Eye (tissue), 1 donor: ENCODE data around the gene PCCB.
"Not testable (repeated sequence)": the region's sequence is repeated elsewhere in the genome, so short reads cannot be mapped to it uniquely, and the experiment has no call there.

Source experiments
- DNase-seq: peaks from one replicate; pipeline ENCODE4 v3.0.0-alpha.2; 2015

The PCCB gene

DNA sequence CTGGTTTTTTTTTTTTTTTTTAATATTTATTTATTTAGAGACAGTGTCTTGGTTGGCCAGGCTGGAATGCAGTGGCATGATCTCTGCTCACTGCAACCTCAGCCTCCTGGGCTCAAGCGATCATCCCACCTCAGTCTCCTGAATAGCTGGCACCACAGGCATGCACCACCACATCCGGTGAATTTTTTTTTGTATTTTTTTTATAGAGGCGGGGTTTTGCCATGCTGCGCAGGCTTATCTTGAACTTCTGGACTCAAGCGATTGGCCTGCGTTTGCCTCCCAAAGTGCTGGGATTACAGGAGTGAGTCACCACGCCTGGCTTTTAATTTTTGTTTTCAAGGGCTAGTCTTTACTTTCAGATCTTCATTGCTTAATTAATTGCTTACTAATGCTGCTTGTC is 13.1 kb downstream of the PCCB start:
- DNase-seq: no peak

DNA sequence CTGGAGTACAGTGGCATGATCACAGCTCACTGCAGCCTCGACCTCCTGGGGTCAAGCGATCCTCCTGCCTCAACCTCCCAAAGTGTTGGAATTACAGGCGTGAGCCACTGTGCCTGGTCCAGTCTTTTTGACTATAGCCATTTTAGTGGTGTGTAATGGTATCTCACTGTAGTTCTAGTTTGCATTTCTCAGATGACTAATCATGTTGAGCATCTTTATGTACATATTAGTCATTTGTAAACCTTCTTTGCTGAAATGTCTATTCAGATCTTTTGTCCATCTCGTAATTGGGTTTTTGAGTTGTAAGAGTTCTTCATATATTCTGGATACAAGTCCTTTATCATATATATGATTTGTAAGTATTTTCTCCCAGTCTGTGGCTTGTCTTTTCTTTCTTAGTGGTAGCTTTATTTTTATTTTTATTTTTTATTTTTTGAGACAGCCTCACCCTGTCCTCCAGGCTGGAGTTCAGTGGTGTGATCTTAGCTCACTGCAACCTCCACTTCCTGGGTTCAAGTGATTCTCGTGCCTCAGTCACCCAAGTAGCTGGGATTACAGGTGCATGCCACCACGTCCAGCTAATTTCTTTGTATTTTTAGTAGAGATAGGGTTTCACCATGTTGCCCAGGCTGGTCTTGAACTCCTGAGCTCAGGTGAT is 16.5 kb downstream of the PCCB start:
- DNase-seq: not testable (repeated sequence)

DNA sequence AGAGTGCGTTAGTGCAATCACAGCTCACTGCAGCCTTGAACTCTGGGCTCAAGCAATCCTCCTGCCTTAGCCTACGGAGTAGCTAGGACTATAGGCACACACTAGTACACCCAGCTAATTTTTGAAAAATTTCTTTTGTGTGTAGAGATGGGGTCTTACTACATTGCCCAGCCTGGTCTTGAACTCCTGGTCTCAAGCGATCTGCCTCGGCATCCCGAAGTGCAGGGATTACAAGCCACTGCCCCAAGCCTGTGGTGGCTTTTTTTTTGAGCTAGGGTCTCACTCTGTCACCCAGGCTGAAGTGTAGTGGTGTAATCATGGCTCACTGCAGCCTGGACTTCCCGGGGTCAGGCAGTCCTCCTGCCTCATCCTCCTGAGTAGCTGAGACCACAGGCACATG is 17.1 kb downstream of the PCCB start:
- no peak for DNase-seq

DNA sequence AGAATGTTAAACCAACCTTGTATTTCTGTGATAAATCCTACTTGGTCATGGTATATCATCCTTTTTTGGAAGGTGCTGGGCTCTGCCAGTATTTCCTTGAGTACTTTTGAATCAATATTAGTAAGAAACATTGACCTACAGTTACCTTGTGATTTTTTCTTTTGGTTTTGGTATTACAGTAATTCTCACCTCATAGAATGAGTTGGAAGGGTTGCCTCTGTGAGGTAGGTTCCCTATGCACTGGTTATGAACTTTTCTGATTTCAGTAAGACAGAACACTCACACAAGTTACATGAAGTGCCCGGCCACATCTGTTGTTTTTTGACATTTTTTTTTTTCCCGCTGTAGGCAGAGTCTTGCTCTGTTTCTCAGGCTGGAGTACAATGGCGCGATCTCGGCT is 20.0 kb downstream of the PCCB start:
- DNase-seq: no peak

DNA sequence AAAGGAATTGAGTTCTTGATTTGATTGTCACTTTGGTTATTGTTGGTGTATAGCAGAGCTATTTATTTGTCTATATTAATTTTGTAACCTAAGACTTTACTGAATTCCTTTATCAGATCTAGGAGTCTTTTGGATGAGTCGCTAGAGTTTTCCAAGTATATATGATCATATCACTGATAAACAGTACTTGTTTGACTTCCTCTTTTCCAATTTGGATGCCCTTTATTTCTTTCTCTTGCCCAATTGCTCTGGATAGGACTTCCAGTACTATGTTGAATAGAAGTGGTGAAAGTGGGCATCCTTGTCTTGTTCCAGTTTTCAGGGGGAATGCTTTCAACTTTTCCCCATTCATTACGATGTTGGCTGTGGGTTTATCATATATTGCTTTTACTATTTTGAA is 21.5 kb downstream of the PCCB start:
- not testable (repeated sequence) for DNase-seq

- DNase-seq: no peak
These were observed 26.1 kb downstream of the PCCB start for GRCh38 chr3:136276049-136276755.

GRCh38 chr3:136277115-136277514 is 27.0 kb downstream of the PCCB start:
- DNase-seq: no peak

GRCh38 chr3:136277634-136278033 is 27.5 kb downstream of the PCCB start:
- DNase-seq: no peak

GRCh38 chr3:136279092-136279491 is 29.0 kb downstream of the PCCB start:
- DNase-seq: no peak

DNA sequence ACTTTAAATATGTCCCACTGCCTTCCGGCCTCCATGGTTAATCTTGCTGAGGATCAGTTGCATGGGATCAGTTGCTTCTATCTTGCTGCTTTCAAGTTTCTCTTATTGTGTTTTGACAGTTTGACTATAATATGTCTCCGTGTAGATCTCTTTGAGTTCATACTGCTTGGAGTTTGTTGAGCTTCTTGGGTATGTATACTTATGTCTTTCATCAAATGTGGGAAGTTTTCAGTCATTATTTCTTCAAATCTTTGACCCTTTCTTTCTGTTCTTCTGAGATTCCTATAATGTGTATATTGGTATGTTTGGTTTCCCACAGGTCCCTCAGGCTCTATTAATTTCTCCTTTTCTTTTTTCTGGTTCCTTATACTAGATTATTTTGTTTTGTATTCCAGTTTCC is 30.8 kb downstream of the PCCB start:
- peak; percentile 20 for DNase-seq

DNA sequence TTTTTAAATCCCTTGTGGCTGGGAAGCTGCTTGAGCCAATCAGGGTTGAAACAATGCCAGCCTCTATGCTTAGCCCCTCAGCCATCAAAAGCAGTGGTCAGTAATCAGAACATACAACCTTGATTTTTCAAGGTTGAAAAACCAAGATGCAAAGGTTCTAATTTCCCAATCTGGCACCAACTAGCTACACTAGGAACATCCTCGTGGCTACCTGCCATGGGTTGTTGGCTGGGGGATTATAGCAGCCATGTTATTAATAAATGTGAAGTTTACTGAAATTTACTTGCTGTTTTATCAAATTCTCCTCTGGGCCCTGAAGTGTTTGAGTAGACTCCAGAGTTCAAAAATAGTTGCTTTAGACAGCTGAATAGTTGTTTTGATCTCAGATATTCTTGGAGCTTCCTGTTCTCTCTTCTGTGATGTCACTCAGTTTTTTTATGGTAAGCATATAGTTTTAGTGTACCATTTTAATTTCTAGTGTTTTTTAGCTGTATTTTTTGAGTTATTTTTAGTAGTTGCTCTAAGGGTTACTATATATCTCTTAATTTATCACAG is 31.9 kb downstream of the PCCB start:
- DNase-seq: no peak

GRCh38 chr3:136283627-136284026 is 33.5 kb downstream of the PCCB start:
- DNase-seq: no peak

DNA sequence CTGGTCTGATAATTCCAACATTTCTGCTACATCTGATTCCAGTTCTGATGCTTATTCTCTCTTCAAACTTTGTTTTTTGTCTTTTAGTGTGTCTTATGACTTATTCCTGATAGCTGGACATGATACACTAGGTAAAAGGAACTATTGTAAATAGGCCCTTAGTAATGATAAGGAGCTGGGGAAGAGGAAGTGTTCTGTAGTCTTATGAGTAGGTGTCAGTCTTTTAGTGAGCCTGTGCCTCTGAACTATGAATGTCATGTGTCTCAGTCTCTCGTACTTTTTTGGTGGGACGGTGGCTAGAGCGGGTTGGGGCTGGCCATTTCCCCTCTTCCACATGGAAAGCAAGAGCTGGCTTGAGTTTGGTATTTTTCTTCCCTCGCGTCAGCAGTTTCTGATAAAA is 41.2 kb downstream of the PCCB start:
- no peak for DNase-seq

- no peak for DNase-seq
These were observed 42.4 kb downstream of the PCCB start for GRCh38 chr3:136292500-136292899.

GRCh38 chr3:136293279-136293678 is 43.1 kb downstream of the PCCB start:
- DNase-seq: no peak

GRCh38 chr3:136294176-136294575 is 44.0 kb downstream of the PCCB start:
- no peak for DNase-seq

DNA sequence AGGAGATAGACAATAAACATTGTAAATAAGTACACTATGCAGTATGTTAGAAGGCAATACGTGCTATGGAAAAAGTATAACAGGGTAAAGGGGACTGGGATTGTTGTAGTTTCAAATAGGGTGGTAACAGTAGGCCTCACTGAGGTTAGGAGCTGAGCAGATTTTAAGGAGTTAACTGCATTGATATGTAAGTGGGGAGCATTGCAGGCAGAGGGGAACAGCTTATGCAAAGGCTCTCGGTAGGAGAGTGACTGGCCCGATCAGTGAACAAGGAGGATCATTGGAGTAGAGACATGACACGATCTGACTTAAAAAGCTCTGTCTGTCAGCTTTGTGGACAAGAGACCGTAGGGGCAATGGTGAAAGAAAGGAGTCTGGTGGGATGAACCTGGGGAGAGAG is 46.8 kb downstream of the PCCB start:
- no peak for DNase-seq

DNA sequence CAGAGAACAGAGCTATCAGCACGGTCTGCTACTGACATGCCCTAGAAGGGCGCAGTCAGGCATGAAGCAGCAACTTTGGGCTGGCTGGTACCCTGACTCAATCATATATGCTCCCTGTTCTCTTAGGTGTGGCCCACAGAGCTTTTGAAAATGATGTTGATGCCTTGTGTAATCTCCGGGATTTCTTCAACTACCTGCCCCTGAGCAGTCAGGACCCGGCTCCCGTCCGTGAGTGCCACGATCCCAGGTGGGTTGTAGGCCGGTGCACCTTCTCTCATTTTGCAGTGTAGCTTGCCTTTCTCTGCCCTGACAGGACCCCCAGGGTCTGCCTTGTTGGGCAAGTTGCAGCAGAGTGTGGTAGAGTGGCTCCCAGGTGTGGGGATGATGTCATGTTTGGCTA is 47.7 kb downstream of the PCCB start:
- DNase-seq: no peak

DNA sequence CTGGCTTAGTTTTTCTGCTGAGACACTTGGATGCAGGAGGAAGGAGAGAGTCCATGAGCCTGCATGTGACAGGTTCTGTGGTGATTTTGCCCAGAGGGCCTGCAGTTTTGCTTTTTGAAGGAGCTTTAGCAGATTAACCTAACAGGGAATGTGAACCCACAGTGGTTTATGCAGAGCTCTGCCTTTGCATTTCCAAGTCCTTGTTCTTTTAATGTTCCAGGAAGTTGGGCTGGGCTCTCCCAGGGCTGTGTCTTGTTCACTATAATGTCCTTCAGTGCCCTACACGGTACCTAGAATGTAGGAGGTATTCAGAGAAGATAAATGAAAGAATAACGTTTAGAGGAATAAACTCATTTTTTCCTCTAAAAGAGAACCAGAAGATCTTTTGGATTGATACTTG is 50.3 kb downstream of the PCCB start:
- no peak for DNase-seq

GRCh38 chr3:136305879-136306278 is 55.7 kb downstream of the PCCB start:
- no peak for DNase-seq

GRCh38 chr3:136311261-136311660 is 61.1 kb downstream of the PCCB start:
- no peak for DNase-seq

DNA sequence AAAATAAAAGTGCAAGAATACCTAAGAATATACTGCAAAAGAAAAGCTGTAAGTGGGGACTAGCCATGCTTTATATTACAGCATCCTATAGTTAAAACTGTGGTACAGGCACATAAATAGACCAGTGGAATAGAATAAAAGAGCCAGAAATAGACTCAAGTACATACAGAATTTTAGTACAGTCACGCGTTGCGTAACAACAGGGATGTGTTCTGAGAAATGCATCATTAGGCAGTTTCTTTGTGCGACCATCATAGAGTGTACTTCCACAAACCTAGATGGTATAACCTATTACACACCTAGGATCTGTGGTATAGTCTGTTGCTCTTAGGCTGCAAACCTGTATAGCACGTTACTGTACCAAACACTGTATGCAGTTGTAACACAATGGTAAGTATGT is 61.8 kb downstream of the PCCB start:
- DNase-seq: no peak

- DNase-seq: no peak
These were observed 76.2 kb downstream of the PCCB start for GRCh38 chr3:136326316-136326715.

GRCh38 chr3:136327671-136328070 is 77.5 kb downstream of the PCCB start:
- no peak for DNase-seq

DNA sequence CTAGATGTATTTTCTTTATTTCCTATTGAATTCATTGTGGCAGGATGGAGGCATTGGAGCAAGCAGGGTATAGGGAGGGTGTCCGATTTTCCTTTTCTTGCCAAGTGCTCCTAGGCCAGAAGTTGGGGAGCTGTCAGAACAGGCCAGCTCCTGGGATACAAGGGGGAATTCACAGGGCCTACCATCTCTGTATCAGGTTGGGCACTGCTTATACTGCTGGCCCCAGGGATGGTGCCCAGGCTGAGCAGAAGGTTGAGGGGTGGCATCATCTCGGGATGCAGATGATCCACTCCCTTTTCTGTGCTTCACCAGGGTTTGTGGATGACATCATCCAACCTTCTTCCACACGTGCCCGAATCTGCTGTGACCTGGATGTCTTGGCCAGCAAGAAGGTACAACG is 79.5 kb downstream of the PCCB start:
- no peak for DNase-seq
